T-cell (primary cell): ENCODE results near the gene SMAD3. TPM values are rescaled to one million over a fixed set of nuclear protein-coding genes. Genes with fewer than 3 reads are reported as not detected.
A peak's percentile ranks its signal among the peaks of the same experiment; 100 is the strongest.

ENCODE experiments used
- ATAC-seq, 4 experiments: fragments of 200-7000 bp in 3 of 4; fragments of 150-1000 bp in 1 of 4; cut with Tn5 transposase; replicated peaks in 1 of 4; 1 replicate in 3 of 4; 2 replicates in 1 of 4; pipeline ENCODE4 v1.10.0; 2021; ENCODE audit warnings: moderate library complexity in 3 of 4, mild to moderate bottlenecking in 2 of 4, moderate number of reproducible peaks in 1 of 4
- CTCF ChIA-PET, 2 donors: fragments of 300-600 bp; sonication (Branson Sonifier 250); formaldehyde crosslinking; loops; one replicate each; lab custom pipeline; 2022; ENCODE audit warnings: antibody characterized with exemption in 2 of 2; lab: Charles Lee
- POLR2A ChIA-PET, 2 donors: fragments of 300-600 bp; sonication (Branson Sonifier 250); formaldehyde crosslinking; loops; one replicate each; lab custom pipeline; 2022; ENCODE audit warnings: antibody characterized with exemption in 2 of 2; lab: Charles Lee
- DNase-seq, 35 experiments: peaks; one replicate each; pipeline versions ENCODE4 v3.0.0 to v3.0.0-alpha.2; 2013 to 2023
- H3K27ac ChIP-seq: one replicate; pipeline ENCODE4 v1.5.1; 2013; ENCODE audit warnings: low read length
- H3K27me3 ChIP-seq, 2 experiments: replicated peaks in 1 of 2; 1 replicate in 1 of 2; 2 replicates in 1 of 2; pipeline versions ENCODE4 v1.6.1 to v1.7.0; 2013; ENCODE audit warnings: low read length in 1 of 2, mixed read lengths in 1 of 2; ENCODE audit not compliant: control insufficient read depth in 2 of 2, insufficient read depth in 2 of 2; ENCODE audit errors: extremely low read depth in 1 of 2
- H3K36me3 ChIP-seq, 2 donors: 1 replicate in 1 of 2; 2 replicates in 1 of 2; pipeline versions ENCODE4 v1.6.1 to v1.7.0; 2013; ENCODE audit warnings: low read length in 1 of 2; ENCODE audit not compliant: control insufficient read depth in 2 of 2, insufficient read depth in 1 of 2; ENCODE audit errors: extremely low read depth in 1 of 2
- H3K4me1 ChIP-seq, 2 experiments: 1 replicate in 1 of 2; 2 replicates in 1 of 2; pipeline versions ENCODE4 v1.6.1 to v1.7.0; 2013; ENCODE audit warnings: low read length in 2 of 2, mixed read lengths in 1 of 2; ENCODE audit not compliant: insufficient read depth in 2 of 2, control insufficient read depth in 1 of 2; ENCODE audit errors: extremely low read depth in 1 of 2
- H3K4me3 ChIP-seq, 2 donors: 1 replicate in 1 of 2; 2 replicates in 1 of 2; pipeline versions ENCODE4 v1.5.1 to v1.7.0; 2013; ENCODE audit warnings: mild to moderate bottlenecking in 2 of 2, low read length in 1 of 2, moderate library complexity in 1 of 2; ENCODE audit not compliant: control insufficient read depth in 1 of 2; ENCODE audit errors: extremely low read depth in 1 of 2
- H3K9me3 ChIP-seq: 2 replicates; pipeline ENCODE4 v1.7.0; 2013
- H3K27ac Mint-ChIP-seq, 2 donors: one replicate each; pipeline ENCODE4 v1.8.0; 2020 to 2021; ENCODE audit warnings: mild to moderate bottlenecking in 2 of 2, mixed read lengths in 2 of 2
- H3K27me3 Mint-ChIP-seq, 2 donors: one replicate each; pipeline ENCODE4 v1.8.0; 2021 to 2022; ENCODE audit warnings: mixed read lengths in 2 of 2
- H3K36me3 Mint-ChIP-seq: one replicate; pipeline ENCODE4 v1.8.0; 2021; ENCODE audit warnings: mixed read lengths
- H3K4me1 Mint-ChIP-seq, 3 donors: one replicate each; pipeline ENCODE4 v1.8.0; 2020 to 2022; ENCODE audit warnings: mixed read lengths in 3 of 3, mild to moderate bottlenecking in 1 of 3
- H3K4me3 Mint-ChIP-seq, 3 donors: one replicate each; pipeline ENCODE4 v1.8.0; 2020 to 2022; ENCODE audit warnings: mild to moderate bottlenecking in 3 of 3, mixed read lengths in 3 of 3, moderate library complexity in 3 of 3
- H3K9me3 Mint-ChIP-seq, 3 donors: one replicate each; pipeline ENCODE4 v1.8.0; 2020 to 2022; ENCODE audit warnings: mixed read lengths in 3 of 3
- WGBS: methylation state at CpG from one replicate; pipeline ENCODE4 v1.1.5; 2013; ENCODE audit warnings: missing lambda C conversion rate; ENCODE audit not compliant: insufficient coverage; 5-methylcytosine and 5-hydroxymethylcytosine counted together
- total RNA-seq, 35 experiments: library from RNA in 6 of 35; stranded (reverse) in 6 of 35; fragments of 120-200 nt in 1 of 35; gene quantifications; one replicate each; pipeline versions ENCODE4 v1.2.1 to v1.2.4 and lab custom pipeline; 2013 to 2026

SMAD3 gene
- total RNA-seq, 5 donors from 2014 or later (not counting 1 experiment from before 2014, with no cell fraction given): 55.4 to 159 (median 110) TPM

- Mint-ChIP-seq H3K4me3 (no peak overlapping the region), H3K27ac (no peak overlapping the region), H3K36me3 (peaks cover 40% of the 10 kb centered on the region), H3K9me3 (no peaks in the 10 kb centered on the region), H3K27me3 (no peaks in the 10 kb centered on the region), H3K4me1 (peaks cover 18 to 34% (median 19%) of the 10 kb centered on the region in 3 donors)
- no peak for DNase-seq
- POLR2A ChIA-PET: no interaction called here
- CTCF ChIA-PET: no interaction called here
- WGBS: 97% methylated on average over 16 of the region's 17 CpGs
- peaks cover 0 to 5% of the 10 kb centered on the region in 2 experiments for H3K4me1 ChIP-seq
- no peak for ATAC-seq
- peaks cover 16 to 54% of the 10 kb centered on the region in 2 donors for H3K36me3 ChIP-seq
- no peak overlapping the region for H3K27ac ChIP-seq
- no peaks in the 10 kb centered on the region for H3K27me3 ChIP-seq
- H3K4me3 ChIP-seq: no peak overlapping the region
- H3K9me3 ChIP-seq: no peaks in the 10 kb centered on the region
Observed at GRCh38 chr15:67164811-67165253, 99.4 kb downstream of the SMAD3 start.

- H3K27me3 ChIP-seq: no peaks in the 10 kb centered on the region
- no peak overlapping the region for H3K27ac ChIP-seq
- no peak for ATAC-seq
- H3K27me3 Mint-ChIP-seq: no peaks in the 10 kb centered on the region
- DNase-seq: no peak
- no peak overlapping the region for H3K27ac Mint-ChIP-seq
- no peaks in the 10 kb centered on the region for H3K9me3 ChIP-seq
- H3K4me3 Mint-ChIP-seq: no peak overlapping the region
- POLR2A ChIA-PET: no interaction called here
- H3K4me1 ChIP-seq: peaks cover 0 to 5% of the 10 kb centered on the region in 2 experiments
- whole genome bisulfite sequencing: 98% methylated on average over 29 of the region's 34 CpGs
- peaks cover 20 to 61% of the 10 kb centered on the region in 2 donors for H3K36me3 ChIP-seq
- no peaks in the 10 kb centered on the region for H3K9me3 Mint-ChIP-seq
- CTCF ChIA-PET: no interaction called here
- H3K4me3 ChIP-seq: no peak overlapping the region
- peaks cover 47% of the 10 kb centered on the region for H3K36me3 Mint-ChIP-seq
- H3K4me1 Mint-ChIP-seq: peaks cover 18 to 30% (median 19%) of the 10 kb centered on the region in 3 donors
Observed at GRCh38 chr15:67165254-67166253, 100.2 kb downstream of the SMAD3 start.

- Histone ChIP-seq H3K4me1 (peaks cover 0 to 5% of the 10 kb centered on the region in 2 experiments), H3K27me3 (no peaks in the 10 kb centered on the region), H3K9me3 (no peaks in the 10 kb centered on the region), H3K36me3 (peaks cover 20 to 69% of the 10 kb centered on the region in 2 donors), H3K27ac (no peak overlapping the region), H3K4me3 (no peak overlapping the region)
- Mint-ChIP-seq H3K9me3 (no peaks in the 10 kb centered on the region), H3K27ac (no peak overlapping the region), H3K4me1 (peaks cover 14 to 26% (median 19%) of the 10 kb centered on the region in 3 donors), H3K27me3 (no peaks in the 10 kb centered on the region), H3K4me3 (no peak overlapping the region), H3K36me3 (peaks cover 56% of the 10 kb centered on the region)
- ChIA-PET CTCF (interaction anchor here in 1 of 2 donors (0.8 kb wide), 1 partner anchor 12 kb away, joined by 3 read pairs; no protein-coding TSS in a partner anchor), POLR2A (no interaction called here)
- DNase-seq (no peak), ATAC-seq (no peak)
- WGBS: 88% methylated on average over 5 of the region's 13 CpGs
Observed at GRCh38 chr15:67166280-67167009, 101.0 kb downstream of the SMAD3 start.

GRCh38 chr15:67167091-67167490, 101.7 kb downstream of the SMAD3 start:
- H3K27ac ChIP-seq: no peak overlapping the region
- peaks cover 13 to 22% (median 15%) of the 10 kb centered on the region in 3 donors for H3K4me1 Mint-ChIP-seq
- H3K9me3 Mint-ChIP-seq: no peaks in the 10 kb centered on the region
- no peak for ATAC-seq
- no peaks in the 10 kb centered on the region for H3K27me3 Mint-ChIP-seq
- ChIA-PET POLR2A (no interaction called here), CTCF (interaction anchor here in 1 of 2 donors (0.8 kb wide), 1 partner anchor 13 kb away, joined by 3 read pairs; no protein-coding TSS in a partner anchor)
- H3K9me3 ChIP-seq: no peaks in the 10 kb centered on the region
- no peak overlapping the region for H3K27ac Mint-ChIP-seq
- WGBS: 84% methylated on average over 4 of the region's 4 CpGs
- no peak overlapping the region for H3K4me3 ChIP-seq
- no peaks in the 10 kb centered on the region for H3K27me3 ChIP-seq
- H3K4me3 Mint-ChIP-seq: no peak overlapping the region
- H3K4me1 ChIP-seq: peaks cover 0 to 5% of the 10 kb centered on the region in 2 experiments
- H3K36me3 Mint-ChIP-seq: peaks cover 58% of the 10 kb centered on the region
- H3K36me3 ChIP-seq: peaks cover 24 to 75% of the 10 kb centered on the region in 2 donors
- DNase-seq: no peak

GRCh38 chr15:67168694-67169093, 103.3 kb downstream of the SMAD3 start:
- ATAC-seq: no peak
- Mint-ChIP-seq H3K36me3 (peaks cover 73% of the 10 kb centered on the region), H3K4me1 (peaks cover 17 to 24% (median 23%) of the 10 kb centered on the region in 3 donors), H3K27ac (peak overlapping the region in 1 of 2 donors; percentile 1), H3K4me3 (peak overlapping the region in 1 of 3 donors; percentile 24), H3K27me3 (no peaks in the 10 kb centered on the region), H3K9me3 (no peaks in the 10 kb centered on the region)
- ChIA-PET CTCF (no interaction called here), POLR2A (no interaction called here)
- Histone ChIP-seq H3K27ac (no peak overlapping the region), H3K4me1 (peaks cover 0 to 2% of the 10 kb centered on the region in 2 experiments), H3K27me3 (no peaks in the 10 kb centered on the region), H3K4me3 (no peak overlapping the region), H3K36me3 (peaks cover 29 to 89% of the 10 kb centered on the region in 2 donors), H3K9me3 (no peaks in the 10 kb centered on the region)
- no peak for DNase-seq
- 86% methylated on average over 4 of the region's 6 CpGs for whole genome bisulfite sequencing
